Measurements from ENCODE around the gene CPXM1.

The CPXM1 gene

GRCh38 chr20:2793471-2793870, 7.0 kb downstream of the CPXM1 start:
- no peaks in the 10 kb centered on the region for H3K27me3 ChIP-seq (ENCODE audit: low read length)
- H3K36me3 ChIP-seq (ENCODE audit: low read length): no peaks in the 10 kb centered on the region
- H3F3A ChIP-seq (ENCODE audit: insufficient read depth): no peaks in the 10 kb centered on the region
- no peak overlapping the region for H3K9ac ChIP-seq (ENCODE audit: low read length)
- no peaks in the 10 kb centered on the region for H4K20me1 ChIP-seq (ENCODE audit: low read depth, low read length)
- no peak overlapping the region for H3K4me3 ChIP-seq (ENCODE audit: insufficient read depth, low read length, poor library complexity, severe bottlenecking)
- H2AFZ ChIP-seq (ENCODE audit: low read depth, low read length, severe bottlenecking): no peak overlapping the region
- no peaks in the 10 kb centered on the region for H3K9me2 ChIP-seq (replicated peaks; ENCODE audit: insufficient read depth, low read length)
- TF ChIP-seq CTCF (IDR thresholded peaks at IDR 0.05; ENCODE audit: insufficient read depth, low read length, poor library complexity, severe bottlenecking): no peak
- TF ChIP-seq EZH2phosphoT487 (conservative IDR thresholded peaks at IDR 0.05; ENCODE audit: low read length): no peak
- H3K79me2 ChIP-seq (ENCODE audit: insufficient read depth, low read length): no peaks in the 10 kb centered on the region
- no peak overlapping the region for H3K27ac ChIP-seq (ENCODE audit: low read depth, low read length)
- H3K4me2 ChIP-seq (ENCODE audit: low read depth, low read length, poor library complexity, severe bottlenecking): no peak overlapping the region
- no peaks in the 10 kb centered on the region for H3K9me3 ChIP-seq (ENCODE audit: insufficient read depth, low read length)

GRCh38 chr20:2783908-2784566, 16.4 kb downstream of the CPXM1 start:
- H3K9me3 ChIP-seq (ENCODE audit: insufficient read depth, low read length): no peaks in the 10 kb centered on the region
- no peaks in the 10 kb centered on the region for H3F3A ChIP-seq (ENCODE audit: insufficient read depth)
- H3K4me3 ChIP-seq (ENCODE audit: insufficient read depth, low read length, poor library complexity, severe bottlenecking): no peak overlapping the region
- no peak overlapping the region for H3K4me2 ChIP-seq (ENCODE audit: low read depth, low read length, poor library complexity, severe bottlenecking)
- no peak overlapping the region for H3K27ac ChIP-seq (ENCODE audit: low read depth, low read length)
- H3K9ac ChIP-seq (ENCODE audit: low read length): no peak overlapping the region
- no peaks in the 10 kb centered on the region for H3K79me2 ChIP-seq (ENCODE audit: insufficient read depth, low read length)
- H4K20me1 ChIP-seq (ENCODE audit: low read depth, low read length): no peaks in the 10 kb centered on the region
- H3K9me2 ChIP-seq (replicated peaks; ENCODE audit: insufficient read depth, low read length): no peaks in the 10 kb centered on the region
- H3K27me3 ChIP-seq (ENCODE audit: low read length): no peaks in the 10 kb centered on the region
- H3K36me3 ChIP-seq (ENCODE audit: low read length): no peaks in the 10 kb centered on the region
- H2AFZ ChIP-seq (ENCODE audit: low read depth, low read length, severe bottlenecking): no peak overlapping the region
- TF ChIP-seq EZH2phosphoT487 (conservative IDR thresholded peaks at IDR 0.05; ENCODE audit: low read length) (no peak), CTCF (IDR thresholded peaks at IDR 0.05; ENCODE audit: insufficient read depth, low read length, poor library complexity, severe bottlenecking) (no peak)

GRCh38 chr20:2780948-2781347, 19.5 kb downstream of the CPXM1 start:
- no peak overlapping the region for H2AFZ ChIP-seq (ENCODE audit: low read depth, low read length, severe bottlenecking)
- no peak overlapping the region for H3K4me2 ChIP-seq (ENCODE audit: low read depth, low read length, poor library complexity, severe bottlenecking)
- H3K9ac ChIP-seq (ENCODE audit: low read length): no peak overlapping the region
- TF ChIP-seq CTCF (IDR thresholded peaks at IDR 0.05; ENCODE audit: insufficient read depth, low read length, poor library complexity, severe bottlenecking): no peak
- no peak for TF ChIP-seq EZH2phosphoT487 (conservative IDR thresholded peaks at IDR 0.05; ENCODE audit: low read length)
- H3F3A ChIP-seq (ENCODE audit: insufficient read depth): no peaks in the 10 kb centered on the region
- H3K9me2 ChIP-seq (replicated peaks; ENCODE audit: insufficient read depth, low read length): no peaks in the 10 kb centered on the region
- no peaks in the 10 kb centered on the region for H3K36me3 ChIP-seq (ENCODE audit: low read length)
- no peak overlapping the region for H3K27ac ChIP-seq (ENCODE audit: low read depth, low read length)
- H3K27me3 ChIP-seq (ENCODE audit: low read length): no peaks in the 10 kb centered on the region
- H3K4me3 ChIP-seq (ENCODE audit: insufficient read depth, low read length, poor library complexity, severe bottlenecking): no peak overlapping the region
- H3K9me3 ChIP-seq (ENCODE audit: insufficient read depth, low read length): no peaks in the 10 kb centered on the region
- H3K79me2 ChIP-seq (ENCODE audit: insufficient read depth, low read length): no peaks in the 10 kb centered on the region
- H4K20me1 ChIP-seq (ENCODE audit: low read depth, low read length): no peaks in the 10 kb centered on the region
